ENCODE data around the gene MS4A5. TPM values are rescaled to one million over a fixed set of nuclear protein-coding genes. Genes with fewer than 3 reads are reported as not detected.

The MS4A5 gene
- total RNA-seq, 4 donors from 2014 or later: not detected

GRCh38 chr11:60393016-60393415 is 36.4 kb upstream of the MS4A5 start:
- H3K27ac ChIP-seq: no peak overlapping the region
- no peaks in the 10 kb centered on the region for H3K36me3 ChIP-seq
- intact Hi-C loops (cut with DNase I; ENCODE audit: low total_unique reads) (no loop called here), in situ Hi-C loops (cut with MboI; ENCODE audit: low pct_ligation_motif_present in 1 of 4, low pct_unique_long_range_greater_than_20kb in 1 of 4, low sequenced_read_pairs in 3 of 4) (no loop called here)
- DNase-seq: no peak
- TF ChIP-seq CTCF (IDR thresholded peaks at IDR 0.05) (no peak), EP300 (IDR thresholded peaks at IDR 0.05; ENCODE audit: low read depth) (no peak), POLR2AphosphoS5 (IDR thresholded peaks at IDR 0.05) (no peak), POLR2A (IDR thresholded peaks at IDR 0.05) (no peak)
- no peak overlapping the region for H3K4me3 ChIP-seq
- no peaks in the 10 kb centered on the region for H3K9me3 ChIP-seq
- H3K27me3 ChIP-seq: peaks cover 7% of the 10 kb centered on the region
- peaks cover 0 to 7% (median 0%) of the 10 kb centered on the region in 4 donors for H3K4me1 ChIP-seq
- 78 to 81% methylated on average over 5 of the region's 5 CpGs for WGBS, 2 donors (ENCODE audit: low coverage in 1 of 2)

GRCh38 chr11:60394666-60395380 is 34.5 kb upstream of the MS4A5 start:
- Histone ChIP-seq H3K4me3 (no peak overlapping the region), H3K27me3 (peaks cover 7% of the 10 kb centered on the region), H3K4me1 (peaks cover 0 to 7% (median 0%) of the 10 kb centered on the region in 4 donors), H3K36me3 (no peaks in the 10 kb centered on the region), H3K9me3 (no peaks in the 10 kb centered on the region), H3K27ac (no peak overlapping the region)
- intact Hi-C loops (cut with DNase I; ENCODE audit: low total_unique reads): no loop called here
- no peak for DNase-seq
- in situ Hi-C loops (cut with MboI; ENCODE audit: low pct_ligation_motif_present in 1 of 4, low pct_unique_long_range_greater_than_20kb in 1 of 4, low sequenced_read_pairs in 3 of 4): no loop called here
- TF ChIP-seq CTCF (IDR thresholded peaks at IDR 0.05) (no peak), EP300 (IDR thresholded peaks at IDR 0.05; ENCODE audit: low read depth) (no peak), POLR2AphosphoS5 (IDR thresholded peaks at IDR 0.05) (no peak), POLR2A (IDR thresholded peaks at IDR 0.05) (no peak)
- WGBS, 2 donors (ENCODE audit: low coverage in 1 of 2): 72 to 73% methylated on average over 7 of the region's 7 CpGs

GRCh38 chr11:60396382-60396781 is 33.0 kb upstream of the MS4A5 start, which contains the start of gene MS4A14:
TSS of gene MS4A14 (plus strand) at chr11:60396459. CDS start at chr11:60396579, 120 bp downstream.
- 54 to 59% methylated on average over 3 of the region's 3 CpGs for WGBS, 2 donors (ENCODE audit: low coverage in 1 of 2)
- Histone ChIP-seq H3K27ac (no peak within 1 kb of the TSS), H3K4me1 (peaks cover 0 to 7% (median 0%) of the 10 kb centered on the region in 4 donors), H3K4me3 (no peak within 1 kb of the TSS), H3K9me3 (no peaks in the 10 kb centered on the region), H3K27me3 (peaks cover 7% of the 10 kb centered on the region), H3K36me3 (no peaks in the 10 kb centered on the region)
- no peak for DNase-seq
- TF ChIP-seq EP300 (IDR thresholded peaks at IDR 0.05; ENCODE audit: low read depth) (no peak), POLR2AphosphoS5 (IDR thresholded peaks at IDR 0.05) (no peak), CTCF (IDR thresholded peaks at IDR 0.05) (no peak), POLR2A (IDR thresholded peaks at IDR 0.05) (no peak)
- intact Hi-C loops (cut with DNase I; ENCODE audit: low total_unique reads) (no loop called here), in situ Hi-C loops (cut with MboI; ENCODE audit: low pct_ligation_motif_present in 1 of 4, low pct_unique_long_range_greater_than_20kb in 1 of 4, low sequenced_read_pairs in 3 of 4) (no loop called here)

- no peak overlapping the region for H3K27ac ChIP-seq
- TF ChIP-seq POLR2AphosphoS5 (IDR thresholded peaks at IDR 0.05) (no peak), CTCF (IDR thresholded peaks at IDR 0.05) (no peak), POLR2A (IDR thresholded peaks at IDR 0.05) (no peak), EP300 (IDR thresholded peaks at IDR 0.05; ENCODE audit: low read depth) (no peak)
- 0% methylated on average over 1 of the region's 1 CpG for WGBS, 2 donors (ENCODE audit: low coverage in 1 of 2)
- intact Hi-C loops (cut with DNase I; ENCODE audit: low total_unique reads) (no loop called here), in situ Hi-C loops (cut with MboI; ENCODE audit: low pct_ligation_motif_present in 1 of 4, low pct_unique_long_range_greater_than_20kb in 1 of 4, low sequenced_read_pairs in 3 of 4) (no loop called here)
- H3K4me3 ChIP-seq: no peak overlapping the region
- peaks cover 7% of the 10 kb centered on the region for H3K27me3 ChIP-seq
- H3K36me3 ChIP-seq: no peaks in the 10 kb centered on the region
- H3K9me3 ChIP-seq: no peaks in the 10 kb centered on the region
- peaks cover 0 to 7% (median 0%) of the 10 kb centered on the region in 4 donors for H3K4me1 ChIP-seq
- no peak for DNase-seq
Measured at GRCh38 chr11:60396799-60397198, 32.6 kb upstream of the MS4A5 start.

All from transverse colon (tissue), 4 donors.